HEK293T (cell line): ENCODE measurements around the gene SH2D4B.

ENCODE experiments used
- CTCF ChIA-PET: fragments of 350-600 bp; formaldehyde crosslinking; extraction: SDS; loops from one replicate; lab custom pipeline; 2021; ENCODE audit warnings: antibody characterized with exemption, inconsistent platforms; lab: Yijun Ruan, JAX
- POLR2A ChIA-PET: fragments of 350-600 bp; formaldehyde crosslinking; extraction: SDS; loops from one replicate; lab custom pipeline; 2020; ENCODE audit warnings: antibody characterized with exemption, inconsistent platforms; lab: Yijun Ruan, JAX
- DNase-seq: peaks from one replicate; pipeline ENCODE4 v3.0.0; 2012; ENCODE audit warnings: mixed read lengths; ENCODE audit errors: extremely low spot score
- ARNT ChIP-seq: fragments of 450-650 bp; IDR thresholded peaks from 2 replicates; pipeline ENCODE4 v1.6.1; 2017; ENCODE audit warnings: mild to moderate bottlenecking
- BHLHE40 ChIP-seq: fragments of 450-650 bp; IDR thresholded peaks from 2 replicates; pipeline ENCODE4 v1.6.1; 2016; ENCODE audit warnings: mild to moderate bottlenecking, moderate library complexity, borderline replicate concordance
- CTBP1 ChIP-seq: fragments of 450-650 bp; IDR thresholded peaks from 2 replicates; pipeline ENCODE4 v1.6.1; 2016; ENCODE audit warnings: borderline replicate concordance
- ELF4 ChIP-seq: fragments of 450-650 bp; IDR thresholded peaks from 2 replicates; pipeline ENCODE4 v1.6.1; 2017; ENCODE audit warnings: antibody characterized with exemption
- FOXA1 ChIP-seq: fragments of 450-650 bp; IDR thresholded peaks from 2 replicates; pipeline ENCODE4 v1.6.1; 2016; ENCODE audit warnings: mild to moderate bottlenecking
- FOXK2 ChIP-seq: fragments of 450-650 bp; IDR thresholded peaks from 2 replicates; pipeline ENCODE4 v1.6.1; 2016; ENCODE audit warnings: mild to moderate bottlenecking
- FOXM1 ChIP-seq: fragments of 450-650 bp; IDR thresholded peaks from 2 replicates; pipeline ENCODE4 v1.6.1; 2017; ENCODE audit warnings: mild to moderate bottlenecking, borderline replicate concordance
- HDGF ChIP-seq: fragments of 450-650 bp; IDR thresholded peaks from 2 replicates; pipeline ENCODE4 v1.6.1; 2017; ENCODE audit warnings: antibody characterized with exemption, borderline replicate concordance
- L3MBTL2 ChIP-seq: fragments of 450-650 bp; conservative IDR thresholded peaks from 2 replicates; pipeline ENCODE4 v1.6.1; 2016; ENCODE audit warnings: mild to moderate bottlenecking
- LEF1 ChIP-seq: fragments of 450-650 bp; IDR thresholded peaks from 2 replicates; pipeline ENCODE4 v1.6.1; 2017; ENCODE audit warnings: mild to moderate bottlenecking, borderline replicate concordance
- NFRKB ChIP-seq: fragments of 450-650 bp; IDR thresholded peaks from 2 replicates; pipeline ENCODE4 v1.6.1; 2016; ENCODE audit warnings: mild to moderate bottlenecking, moderate library complexity
- PKNOX1 ChIP-seq: fragments of 450-650 bp; IDR thresholded peaks from 2 replicates; pipeline ENCODE4 v1.6.1; 2016
- SP1 ChIP-seq: fragments of 450-650 bp; IDR thresholded peaks from 2 replicates; pipeline ENCODE4 v1.6.1; 2017
- SUZ12 ChIP-seq: fragments of 450-650 bp; IDR thresholded peaks from 2 replicates; pipeline ENCODE4 v1.6.1; 2016; ENCODE audit warnings: mild to moderate bottlenecking
- TARDBP ChIP-seq: fragments of 450-650 bp; IDR thresholded peaks from 2 replicates; pipeline ENCODE4 v1.6.1; 2016
- ZNF384 ChIP-seq: fragments of 450-650 bp; IDR thresholded peaks from 2 replicates; pipeline ENCODE4 v1.6.1; 2016

SH2D4B gene

GRCh38 chr10:80538481-80539185, 931 bp downstream of the SH2D4B start:
- ChIA-PET CTCF (no interaction called here), POLR2A (no interaction called here)
- DNase-seq = no peak
- no peak for TF ChIP-seq BHLHE40
- TF ChIP-seq FOXK2 = no peak
- TF ChIP-seq TARDBP = no peak
- TF ChIP-seq PKNOX1 = no peak
- no peak for TF ChIP-seq FOXM1
- no peak for TF ChIP-seq NFRKB
- no peak for TF ChIP-seq ELF4

- no peak for TF ChIP-seq TARDBP
- TF ChIP-seq L3MBTL2 = no peak
- no peak for TF ChIP-seq HDGF
- TF ChIP-seq BHLHE40 = no peak
- no peak for TF ChIP-seq ELF4
- TF ChIP-seq CTBP1 = no peak
- TF ChIP-seq PKNOX1 = no peak
- no peak for TF ChIP-seq ZNF384
- no peak for TF ChIP-seq ARNT
- TF ChIP-seq FOXA1 = no peak
- TF ChIP-seq NFRKB = no peak
- no peak for TF ChIP-seq FOXK2
- TF ChIP-seq SP1 = no peak
- no peak for TF ChIP-seq LEF1
- no peak for DNase-seq
- ChIA-PET CTCF (no interaction called here), POLR2A (no interaction called here)
These were observed 1.8 kb downstream of the SH2D4B start for GRCh38 chr10:80539421-80540031.

- CTCF ChIA-PET = no interaction called here
- TF ChIP-seq L3MBTL2 (no peak), LEF1 (no peak), FOXK2 (no peak), FOXM1 (no peak), NFRKB (no peak)
- POLR2A ChIA-PET = no interaction called here
- no peak for DNase-seq
These were observed 2.4 kb downstream of the SH2D4B start for GRCh38 chr10:80540136-80540535.

- POLR2A ChIA-PET = no interaction called here
- DNase-seq = no peak
- TF ChIP-seq FOXA1 (no peak), FOXM1 (no peak), LEF1 (no peak), ZNF384 (no peak), PKNOX1 (no peak), CTBP1 (no peak), TARDBP (no peak), NFRKB (no peak), FOXK2 (no peak), BHLHE40 (no peak), SUZ12 (no peak), HDGF (no peak), ELF4 (no peak), ARNT (no peak), SP1 (no peak), L3MBTL2 (no peak)
- CTCF ChIA-PET = no interaction called here
These were observed 2.9 kb downstream of the SH2D4B start for GRCh38 chr10:80540618-80540980.

GRCh38 chr10:80540981-80541750, 3.5 kb downstream of the SH2D4B start:
- DNase-seq = no peak
- POLR2A ChIA-PET = no interaction called here
- CTCF ChIA-PET = interaction anchor here (1.2 kb wide), 1 partner anchor 11 kb away, joined by 3 read pairs; no protein-coding TSS in a partner anchor
- no peak for TF ChIP-seq SUZ12
- no peak for TF ChIP-seq PKNOX1
- TF ChIP-seq FOXK2 = no peak
- TF ChIP-seq FOXA1 = no peak
- TF ChIP-seq ZNF384 = no peak
- TF ChIP-seq CTBP1 = no peak

GRCh38 chr10:80542053-80542452, 4.4 kb downstream of the SH2D4B start:
- POLR2A ChIA-PET = no interaction called here
- TF ChIP-seq SUZ12 (no peak), PKNOX1 (no peak), TARDBP (no peak), SP1 (no peak), CTBP1 (no peak), NFRKB (no peak), BHLHE40 (no peak), FOXK2 (no peak), ZNF384 (no peak), HDGF (no peak), ELF4 (no peak), FOXM1 (no peak)

More at GRCh38 chr10:80542053-80542452, 4.4 kb downstream of the SH2D4B start:
- DNase-seq = no peak
- CTCF ChIA-PET = interaction anchor here (0.6 to 1.2 kb wide), 2 partner anchors 10 to 219 kb away, joined by 3 read pairs; no protein-coding TSS in a partner anchor
